Esophagus muscularis mucosa (tissue), 4 donors: ENCODE data around the gene TMEM259.

Experiments
- EP300 ChIP-seq: sonication (generic); formaldehyde crosslinking; IDR thresholded peaks from one replicate; pipeline ENCODE4 v1.6.1; 2017; ENCODE audit warnings: antibody characterized with exemption
- POLR2A ChIP-seq: fragments of 450-650 bp; IDR thresholded peaks from one replicate; pipeline ENCODE4 v1.6.1; 2017; ENCODE audit warnings: antibody characterized with exemption, moderate library complexity, mild to moderate bottlenecking, low read depth
- POLR2AphosphoS5 ChIP-seq, 2 donors: sonication (generic); formaldehyde crosslinking; IDR thresholded peaks; one replicate each; pipeline ENCODE4 v1.6.1; 2017; ENCODE audit warnings: antibody characterized with exemption in 2 of 2
- TF ChIP-seq, protein P1 (sequence below), 3 experiments: fragments of 200-600 bp in 2 of 3; fragments of 450-650 bp in 1 of 3; sonication (generic) in 2 of 3; IDR thresholded peaks; one replicate each; pipeline ENCODE4 v1.5.1; 2017 to 2019; ENCODE audit warnings: antibody characterized with exemption in 3 of 3, mild to moderate bottlenecking in 2 of 3, moderate library complexity in 1 of 3

DNA sequence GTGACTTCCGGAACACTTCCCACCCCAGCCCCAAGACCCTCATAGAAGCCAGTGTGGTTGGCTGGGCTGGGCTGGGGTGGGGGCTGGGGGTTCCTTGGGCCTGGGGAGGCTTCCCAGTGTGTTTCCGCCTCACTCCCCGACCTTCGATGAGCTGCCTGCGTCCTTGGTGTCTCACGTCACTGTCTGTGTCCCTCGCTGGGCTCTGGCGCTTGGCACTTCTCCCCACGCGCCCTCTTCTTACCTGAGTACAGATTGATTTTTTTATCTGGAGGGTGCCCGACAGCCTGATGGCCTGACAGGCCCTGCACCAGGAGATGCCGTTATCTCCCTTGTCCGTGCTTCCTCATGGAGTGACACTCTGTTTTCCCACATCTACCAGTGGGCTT, 28.3 kb downstream of the TMEM259 start:
- TF ChIP-seq, protein P1, sequence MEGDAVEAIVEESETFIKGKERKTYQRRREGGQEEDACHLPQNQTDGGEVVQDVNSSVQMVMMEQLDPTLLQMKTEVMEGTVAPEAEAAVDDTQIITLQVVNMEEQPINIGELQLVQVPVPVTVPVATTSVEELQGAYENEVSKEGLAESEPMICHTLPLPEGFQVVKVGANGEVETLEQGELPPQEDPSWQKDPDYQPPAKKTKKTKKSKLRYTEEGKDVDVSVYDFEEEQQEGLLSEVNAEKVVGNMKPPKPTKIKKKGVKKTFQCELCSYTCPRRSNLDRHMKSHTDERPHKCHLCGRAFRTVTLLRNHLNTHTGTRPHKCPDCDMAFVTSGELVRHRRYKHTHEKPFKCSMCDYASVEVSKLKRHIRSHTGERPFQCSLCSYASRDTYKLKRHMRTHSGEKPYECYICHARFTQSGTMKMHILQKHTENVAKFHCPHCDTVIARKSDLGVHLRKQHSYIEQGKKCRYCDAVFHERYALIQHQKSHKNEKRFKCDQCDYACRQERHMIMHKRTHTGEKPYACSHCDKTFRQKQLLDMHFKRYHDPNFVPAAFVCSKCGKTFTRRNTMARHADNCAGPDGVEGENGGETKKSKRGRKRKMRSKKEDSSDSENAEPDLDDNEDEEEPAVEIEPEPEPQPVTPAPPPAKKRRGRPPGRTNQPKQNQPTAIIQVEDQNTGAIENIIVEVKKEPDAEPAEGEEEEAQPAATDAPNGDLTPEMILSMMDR (IDR thresholded peaks at IDR 0.05) = no peak
- TF ChIP-seq POLR2A (no peak), POLR2AphosphoS5 (IDR thresholded peaks at IDR 0.05) (no peak), EP300 (no peak)
